K562 treated with DMSO at 1 percent for 24 hours (cell line): Measurements from ENCODE around the gene ZC3HAV1L. TPM values are rescaled to one million over a fixed set of nuclear protein-coding genes. Genes with fewer than 3 reads are reported as not detected.

Source experiments
- total RNA-seq: library from RNA; unstranded; fragments of 300-600 nt; gene quantifications from 2 replicates; pipeline ENCODE4 v1.2.3, GENCODE V29; 2022; ENCODE audit warnings: low read depth; ENCODE audit not compliant: insufficient read depth

ZC3HAV1L gene, protein sequence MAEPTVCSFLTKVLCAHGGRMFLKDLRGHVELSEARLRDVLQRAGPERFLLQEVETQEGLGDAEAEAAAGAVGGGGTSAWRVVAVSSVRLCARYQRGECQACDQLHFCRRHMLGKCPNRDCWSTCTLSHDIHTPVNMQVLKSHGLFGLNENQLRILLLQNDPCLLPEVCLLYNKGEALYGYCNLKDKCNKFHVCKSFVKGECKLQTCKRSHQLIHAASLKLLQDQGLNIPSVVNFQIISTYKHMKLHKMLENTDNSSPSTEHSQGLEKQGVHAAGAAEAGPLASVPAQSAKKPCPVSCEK
- total RNA-seq: not detected in 2 replicates

DNA sequence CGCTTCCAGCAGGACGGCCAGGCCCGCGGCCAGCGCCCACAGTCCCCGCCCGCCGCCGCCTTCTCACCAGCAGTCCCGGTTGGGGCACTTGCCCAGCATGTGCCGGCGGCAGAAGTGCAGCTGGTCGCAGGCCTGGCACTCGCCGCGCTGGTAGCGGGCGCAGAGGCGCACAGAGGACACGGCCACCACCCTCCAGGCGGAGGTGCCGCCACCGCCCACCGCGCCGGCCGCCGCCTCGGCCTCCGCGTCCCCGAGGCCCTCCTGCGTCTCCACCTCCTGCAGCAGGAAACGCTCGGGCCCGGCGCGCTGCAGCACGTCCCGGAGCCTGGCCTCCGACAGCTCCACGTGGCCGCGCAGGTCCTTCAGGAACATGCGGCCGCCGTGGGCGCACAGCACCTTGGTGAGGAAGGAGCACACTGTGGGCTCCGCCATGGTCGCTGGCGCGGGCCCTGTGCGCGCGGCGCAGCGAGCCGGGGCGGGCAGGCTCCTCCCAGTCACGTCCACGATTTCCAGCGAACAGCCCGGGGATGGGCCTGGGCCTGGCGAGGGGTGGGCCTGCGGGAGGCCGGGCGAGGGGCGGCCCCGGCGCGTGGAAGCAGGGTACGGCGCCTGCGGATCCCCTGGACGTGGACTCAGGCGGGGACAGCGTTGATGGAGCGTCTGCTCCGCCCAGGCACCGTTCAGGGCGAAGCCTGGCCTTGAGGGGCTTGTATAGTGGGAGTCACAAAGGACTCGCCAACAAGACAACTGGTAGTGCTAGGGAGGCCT lies at the start of gene ZC3HAV1L:
Gene ZC3HAV1L, minus strand, starts transcription at position 457 of the 768 bp plus-strand sequence. Its CDS starts 25 bp downstream, at position 432.

DNA sequence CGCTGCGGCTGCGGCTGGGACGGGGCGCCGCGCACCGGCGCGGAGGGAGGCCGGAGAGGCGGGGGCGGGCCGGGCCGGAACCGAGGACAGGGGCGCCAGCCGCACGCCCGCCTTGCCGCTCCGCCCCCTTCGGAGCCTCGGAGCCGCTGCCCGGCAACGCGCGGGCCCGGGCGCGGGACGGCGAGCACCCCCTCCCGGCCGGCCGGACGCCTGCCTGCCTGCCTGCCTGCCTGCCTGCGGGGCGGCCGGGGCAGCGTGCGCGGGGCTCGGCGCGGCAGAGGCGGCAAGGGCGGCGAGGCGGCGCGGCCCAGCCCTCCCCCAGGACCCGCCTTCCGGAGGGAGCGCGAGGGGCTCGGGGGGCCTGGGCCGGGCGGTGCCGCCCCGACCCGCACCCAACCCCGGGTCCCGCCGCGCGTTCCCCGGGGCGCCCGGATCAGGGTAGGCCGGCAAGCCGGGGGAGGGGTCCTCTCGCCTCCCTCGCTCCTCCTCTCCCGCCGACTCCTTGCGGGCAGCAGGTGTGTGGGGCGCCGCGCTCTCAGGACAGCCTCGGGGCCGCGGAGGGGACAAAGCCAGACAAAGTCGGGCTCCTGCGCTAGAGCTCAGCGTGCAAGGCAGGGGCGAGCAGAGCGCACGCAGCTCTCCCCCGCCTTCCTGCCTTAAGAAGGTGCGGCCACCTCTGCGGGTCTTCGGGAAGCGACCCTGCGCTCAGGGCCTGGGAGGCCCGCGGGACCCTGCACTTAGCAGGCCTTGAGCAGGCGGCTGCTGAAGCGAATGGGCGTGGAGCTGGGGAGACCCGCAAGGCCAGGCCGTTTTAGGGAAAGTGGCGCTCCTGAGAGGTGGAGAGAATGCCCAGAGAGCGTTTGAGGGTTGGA lies 54.3 kb downstream of the ZC3HAV1L start, which contains the start of gene KIAA1549:
Gene KIAA1549, minus strand, starts transcription at position 58 of the 872 bp plus-strand sequence. CDS start 120 bp downstream, outside the sequence.

Other genes starting within 250 kb of the ZC3HAV1L start
- not detected in 2 replicates for gene TMEM213, start 238.0 kb downstream of the ZC3HAV1L start, total RNA-seq
- gene ATP6V0A4, start 237.8 kb downstream of the ZC3HAV1L start, total RNA-seq: not detected in 2 replicates
- 0.47 and 0.51 TPM in 2 replicates for gene KIAA1549, start 54.7 kb downstream of the ZC3HAV1L start, total RNA-seq
- 28.0 and 31.5 TPM in 2 replicates for gene ZC3HAV1, start 73.7 kb upstream of the ZC3HAV1L start, total RNA-seq
- gene UBN2, start 195.2 kb upstream of the ZC3HAV1L start, total RNA-seq: 3.6 and 4.3 TPM in 2 replicates